ENCODE measurements around the gene COL16A1.

- TF ChIP-seq CTCF (IDR thresholded peaks at IDR 0.05; ENCODE audit: poor library complexity), result no peak
- TF ChIP-seq EZH2phosphoT487 (IDR thresholded peaks at IDR 0.05; ENCODE audit: low read depth, severe bottlenecking, unreplicated experiment), result no peak
Observed at GRCh38 chr1:31670593-31670964, 33.2 kb downstream of the COL16A1 start.

All from hepatocyte (in vitro differentiated cells).